Measurements from ENCODE around the gene ULBP2.
"Not testable (repeated sequence)": the region's sequence is repeated elsewhere in the genome, so short reads cannot be mapped to it uniquely, and the experiment has no call there.

Gene ULBP2

GRCh38 chr6:149951626-149952025, 9.8 kb downstream of the ULBP2 start:
- DNase-seq (ENCODE audit: low read depth) = no peak

DNA sequence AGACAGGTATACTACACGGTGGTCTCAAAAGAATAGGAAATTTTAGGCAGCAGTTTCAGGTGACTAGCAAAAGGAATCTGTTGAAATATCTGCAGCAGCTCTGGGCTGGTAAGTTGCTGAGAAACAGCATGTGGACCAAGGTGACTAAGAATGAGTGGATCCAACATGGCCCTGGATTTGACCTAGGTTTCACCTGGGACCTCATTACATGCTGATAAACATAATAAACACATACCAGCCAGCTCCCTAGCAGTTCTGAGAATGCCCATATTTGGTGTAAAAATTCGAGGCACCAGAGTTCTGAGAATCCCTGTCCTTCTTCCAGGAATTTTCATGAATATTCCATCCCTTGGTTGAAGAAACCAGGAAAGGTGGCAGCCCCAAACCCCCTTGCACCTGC, 11.6 kb downstream of the ULBP2 start:
- DNase-seq (ENCODE audit: low read depth) = not testable (repeated sequence)

- DNase-seq (ENCODE audit: low read depth) = not testable (repeated sequence)
Measured at GRCh38 chr6:149953934-149954327, 12.1 kb downstream of the ULBP2 start.

GRCh38 chr6:149954328-149954983, 12.6 kb downstream of the ULBP2 start:
- DNase-seq (ENCODE audit: low read depth) = not testable (repeated sequence)

DNA sequence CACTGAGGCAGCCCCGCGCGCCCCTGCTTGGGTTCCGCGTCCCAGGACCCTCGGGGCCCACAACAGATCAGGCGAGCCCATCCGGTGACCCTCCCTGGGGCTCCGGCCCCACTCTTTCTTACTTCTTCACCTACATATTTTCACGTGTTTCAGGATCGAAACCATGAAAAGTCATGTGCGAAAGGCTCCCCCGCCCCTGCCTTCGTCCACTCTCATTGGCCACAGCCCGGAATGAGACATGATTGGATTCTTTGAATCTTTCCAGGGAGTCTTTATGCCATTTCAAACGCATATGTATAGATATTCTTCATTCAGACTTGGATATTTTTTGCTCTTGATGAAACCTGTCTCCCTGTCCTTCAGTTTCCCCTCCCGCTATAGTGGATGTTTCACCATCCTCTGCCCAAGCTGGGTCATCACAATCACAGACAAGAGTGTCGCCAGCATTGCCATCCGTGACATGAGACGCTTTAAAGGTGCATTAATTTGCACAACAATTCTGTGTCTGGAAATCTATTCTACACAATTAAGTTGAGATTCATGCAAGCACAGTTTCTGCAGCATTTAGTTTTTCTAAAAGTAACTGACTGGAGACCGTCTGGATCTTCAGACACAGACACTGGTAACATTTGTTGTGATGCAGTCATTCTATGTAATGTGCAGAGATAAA, 13.3 kb downstream of the ULBP2 start:
- not testable (repeated sequence) for DNase-seq (ENCODE audit: low read depth)

DNA sequence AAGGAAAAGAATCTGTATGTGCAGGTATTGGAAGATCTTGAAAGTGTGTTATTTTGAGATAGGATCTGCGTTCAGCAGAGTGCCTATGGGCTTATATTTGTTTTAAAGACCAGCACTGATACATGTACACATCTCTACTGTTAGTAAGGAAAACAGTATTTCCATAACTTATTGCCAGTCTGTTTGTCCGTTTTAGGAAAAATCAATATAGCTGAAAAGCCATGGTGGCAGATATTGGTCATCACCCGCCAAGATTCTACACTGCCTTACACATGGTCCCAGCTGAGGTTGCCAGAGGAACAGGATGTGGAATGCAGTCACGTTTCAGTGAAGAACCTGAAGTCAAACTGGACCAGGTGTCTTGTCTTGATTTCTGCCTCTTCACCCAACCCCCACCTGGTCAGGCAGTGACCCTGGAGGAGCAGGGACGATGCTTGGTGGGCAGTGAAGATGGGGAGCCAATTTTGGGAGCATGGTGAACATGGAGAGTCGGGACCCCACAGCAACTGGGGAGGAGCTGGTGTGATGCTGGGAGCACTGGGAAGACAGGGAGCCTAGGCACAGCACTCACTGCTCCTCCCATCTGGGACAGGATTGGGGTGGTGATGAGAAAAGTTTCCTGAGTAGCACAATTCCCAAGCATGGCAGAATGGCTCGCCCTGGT, 14.0 kb downstream of the ULBP2 start:
- DNase-seq (ENCODE audit: low read depth) = not testable (repeated sequence)

- not testable (repeated sequence) for DNase-seq (ENCODE audit: low read depth)
Measured at GRCh38 chr6:149958124-149958523, 16.3 kb downstream of the ULBP2 start.

DNA sequence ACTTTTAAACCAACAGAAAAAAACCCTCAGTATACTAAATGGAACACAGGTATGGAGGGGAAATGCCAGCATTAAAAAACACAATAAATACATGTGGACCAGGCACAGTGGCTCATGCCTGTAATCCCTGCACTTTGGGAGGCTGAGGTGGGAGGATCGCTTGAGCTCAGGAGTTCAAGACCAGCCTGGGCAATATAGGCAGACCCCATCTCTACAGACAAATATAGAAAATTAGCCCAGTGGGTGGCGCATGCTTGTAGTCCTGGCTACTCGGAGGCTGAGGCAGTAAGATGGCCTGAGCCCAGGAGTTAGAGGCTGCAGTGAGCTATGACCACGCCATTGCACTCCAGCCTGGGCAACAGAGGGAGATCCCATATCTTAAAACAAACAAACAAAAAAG, 18.0 kb downstream of the ULBP2 start:
- not testable (repeated sequence) for DNase-seq (ENCODE audit: low read depth)

DNA sequence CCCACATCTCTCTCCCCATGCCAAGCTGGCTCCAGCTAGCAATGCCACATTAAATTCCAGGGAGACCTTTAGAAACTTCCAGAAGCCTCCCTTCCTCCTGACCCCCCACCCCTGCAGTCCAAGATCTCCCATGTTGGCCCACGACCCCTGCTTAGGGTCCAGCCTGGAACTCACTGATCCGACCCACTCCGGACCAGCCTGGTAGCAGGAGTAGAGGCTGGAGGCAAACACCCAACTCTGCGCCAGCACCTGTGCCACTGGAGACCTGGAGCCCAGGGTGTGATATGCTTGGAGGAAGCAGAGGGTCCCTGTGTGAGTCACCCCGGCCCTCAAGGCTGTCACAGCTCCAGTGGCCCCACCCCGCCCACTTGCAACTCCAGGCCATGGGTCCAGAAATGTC, 18.7 kb downstream of the ULBP2 start:
- DNase-seq (ENCODE audit: low read depth) = no peak

GRCh38 chr6:149961728-149962425, 20.1 kb downstream of the ULBP2 start:
- no peak for DNase-seq (ENCODE audit: low read depth)

- DNase-seq (ENCODE audit: low read depth) = no peak
Measured at GRCh38 chr6:149962461-149963211, 20.8 kb downstream of the ULBP2 start.

DNA sequence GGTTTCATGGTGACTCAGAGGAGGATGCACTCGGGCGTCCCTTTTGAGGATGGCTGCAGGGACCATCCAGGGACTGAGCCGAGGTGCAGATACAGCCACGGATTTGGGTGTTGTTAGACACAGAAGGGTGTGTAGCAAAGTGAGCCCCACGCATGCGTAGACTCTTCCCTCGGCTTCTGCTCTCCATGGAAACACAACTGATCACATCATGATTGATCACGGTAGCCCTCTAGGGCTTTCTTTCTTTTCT, 21.3 kb downstream of the ULBP2 start:
- no peak for DNase-seq (ENCODE audit: low read depth)

DNA sequence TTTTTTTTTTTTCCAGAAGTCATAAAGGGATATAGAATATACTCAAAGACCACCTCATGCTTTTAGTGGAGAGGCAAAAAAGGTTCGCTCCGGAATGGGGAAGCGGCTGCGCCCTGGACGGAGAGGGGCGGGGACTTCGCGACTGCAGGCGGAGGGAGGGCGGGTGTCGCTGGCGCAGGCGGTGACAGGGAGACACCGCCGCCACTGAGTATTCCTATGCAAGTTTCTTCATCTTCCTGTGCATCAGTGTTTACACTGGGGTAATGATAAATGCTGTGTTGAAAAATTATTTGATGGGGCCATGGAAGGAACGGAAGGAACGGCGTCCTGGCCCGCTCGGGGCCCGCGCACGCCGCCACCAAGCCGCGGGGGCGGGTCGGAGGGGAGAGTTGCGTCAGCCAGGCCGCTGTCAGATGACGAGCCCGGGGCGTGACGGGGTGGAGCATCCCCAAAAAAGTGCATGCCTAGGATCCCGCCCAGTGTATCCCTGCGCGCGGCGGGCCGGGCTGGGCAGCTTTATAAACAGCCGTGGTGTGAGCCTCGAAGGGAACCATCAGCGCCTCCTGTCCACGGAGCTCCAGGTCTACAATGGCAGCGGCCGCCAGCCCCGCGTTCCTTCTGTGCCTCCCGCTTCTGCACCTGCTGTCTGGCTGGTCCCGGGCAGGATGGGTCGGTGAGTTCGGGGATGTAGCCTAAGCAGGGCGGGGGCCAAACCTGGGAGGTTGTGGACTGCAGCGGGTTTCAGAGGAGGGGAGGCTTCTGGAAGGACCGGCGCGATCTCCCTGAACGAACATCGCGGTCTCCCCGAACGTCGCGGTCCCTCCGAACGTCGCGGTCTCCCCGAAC, 21.9 kb downstream of the ULBP2 start, which contains the start of gene ULBP1:
Gene ULBP1 (plus strand): TSS at position 482 of the 846 bp plus-strand sequence. CDS start 107 bp downstream, at position 589.
- no peak for DNase-seq (ENCODE audit: low read depth)

DNA sequence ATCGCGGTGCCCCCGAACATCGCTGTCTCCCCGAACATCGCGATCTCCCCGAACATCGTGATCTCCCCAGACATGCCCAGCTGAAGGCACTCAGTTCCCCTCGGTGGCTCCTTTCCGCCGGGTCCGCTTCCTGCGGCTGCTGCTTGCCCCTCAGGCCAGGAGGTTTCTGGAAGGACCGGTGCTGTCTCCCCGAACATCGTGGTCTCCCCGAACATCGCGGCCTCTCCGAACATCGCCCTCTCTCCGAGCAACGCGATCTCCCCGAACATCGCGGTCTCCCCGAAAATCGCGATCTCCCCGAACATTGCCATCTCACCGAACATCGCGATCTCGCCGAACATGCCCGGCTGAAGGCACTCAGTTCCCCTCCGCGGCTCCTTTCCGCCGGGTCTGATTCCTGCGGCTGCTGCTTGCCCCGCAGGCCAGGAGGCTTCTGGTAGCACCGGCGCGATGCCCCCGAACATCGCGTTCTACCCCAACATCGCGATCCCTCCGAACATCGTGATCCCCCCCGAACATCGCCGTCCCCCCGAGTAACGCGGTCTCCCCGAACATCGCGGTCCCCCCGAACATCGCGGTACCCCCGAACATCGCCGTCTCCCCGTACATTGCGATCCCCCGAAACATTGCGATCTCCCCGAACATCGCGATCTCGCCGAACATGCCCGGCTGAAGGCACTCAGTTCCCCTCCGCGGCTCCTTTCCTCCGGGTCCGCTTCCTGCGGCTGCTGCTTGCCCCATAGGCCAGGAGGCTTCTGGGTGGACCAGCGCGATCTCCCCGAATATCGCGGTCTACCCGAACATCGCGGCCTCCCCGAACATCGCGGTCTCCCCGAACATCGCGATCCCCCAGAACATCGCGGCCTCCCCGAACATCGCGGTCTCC, 22.7 kb downstream of the ULBP2 start:
- no peak for DNase-seq (ENCODE audit: low read depth)

DNA sequence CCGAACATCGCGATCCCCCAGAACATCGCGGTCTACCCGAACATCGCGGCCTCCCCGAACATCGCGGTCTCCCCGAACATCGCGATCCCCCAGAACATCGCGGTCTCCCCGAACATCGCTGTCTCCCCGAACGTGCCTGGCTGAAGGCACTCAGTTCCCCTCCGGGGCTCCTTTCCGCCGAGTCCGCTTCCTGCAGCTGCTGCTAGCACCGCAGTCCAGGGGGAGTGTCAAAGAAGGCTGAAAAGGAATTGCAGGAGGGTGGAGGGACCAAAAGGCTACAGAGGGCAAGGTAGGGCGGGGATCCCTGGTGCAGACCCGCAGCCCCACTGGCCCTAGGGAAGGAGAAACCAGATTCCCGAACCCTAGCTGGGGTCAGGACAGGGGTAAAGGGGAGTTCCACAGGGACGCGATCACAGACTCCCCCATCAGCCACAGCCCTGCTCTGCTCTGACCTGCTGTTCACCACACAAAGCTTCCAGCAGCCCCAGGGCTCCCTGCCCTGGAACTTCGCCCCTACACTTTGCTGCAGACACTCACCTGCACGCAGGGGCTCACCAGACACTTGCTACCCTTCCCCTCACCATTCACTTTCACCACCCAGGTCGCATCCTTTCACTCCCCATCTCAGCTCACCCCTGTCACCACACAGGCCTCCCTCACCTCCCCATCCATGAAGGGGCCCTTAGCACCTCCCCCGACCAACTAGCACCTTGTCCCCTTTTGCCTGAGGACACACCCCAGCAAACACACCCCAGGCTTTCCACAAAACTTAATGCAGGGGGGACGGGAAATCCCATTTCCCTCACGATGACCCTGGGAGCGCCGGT, 23.6 kb downstream of the ULBP2 start:
- no peak for DNase-seq (ENCODE audit: low read depth)

- not testable (repeated sequence) for DNase-seq (ENCODE audit: low read depth)
Measured at GRCh38 chr6:149966319-149966718, 24.5 kb downstream of the ULBP2 start.

- DNase-seq (ENCODE audit: low read depth) = no peak
Measured at GRCh38 chr6:149967591-149967990, 25.8 kb downstream of the ULBP2 start.

DNA sequence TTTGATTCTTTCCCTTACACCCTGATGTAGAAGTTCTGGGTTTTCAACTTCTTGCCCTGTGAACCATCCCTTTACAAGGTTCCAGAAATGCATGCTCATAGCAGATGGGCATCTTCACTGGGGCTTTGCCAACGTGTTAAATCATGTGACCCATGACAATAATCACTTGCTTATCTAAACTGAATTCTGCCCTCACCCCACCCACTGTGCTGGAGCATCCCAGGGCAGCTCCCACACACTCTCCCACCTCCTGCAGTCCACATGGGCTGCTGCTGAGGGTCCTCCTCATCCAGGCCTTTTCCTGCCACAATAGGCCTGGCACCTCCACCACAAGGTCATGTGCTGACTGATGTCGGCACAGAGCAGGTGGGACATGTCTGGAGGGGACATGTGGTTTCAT, 26.2 kb downstream of the ULBP2 start:
- DNase-seq (ENCODE audit: low read depth) = not testable (repeated sequence)

DNA sequence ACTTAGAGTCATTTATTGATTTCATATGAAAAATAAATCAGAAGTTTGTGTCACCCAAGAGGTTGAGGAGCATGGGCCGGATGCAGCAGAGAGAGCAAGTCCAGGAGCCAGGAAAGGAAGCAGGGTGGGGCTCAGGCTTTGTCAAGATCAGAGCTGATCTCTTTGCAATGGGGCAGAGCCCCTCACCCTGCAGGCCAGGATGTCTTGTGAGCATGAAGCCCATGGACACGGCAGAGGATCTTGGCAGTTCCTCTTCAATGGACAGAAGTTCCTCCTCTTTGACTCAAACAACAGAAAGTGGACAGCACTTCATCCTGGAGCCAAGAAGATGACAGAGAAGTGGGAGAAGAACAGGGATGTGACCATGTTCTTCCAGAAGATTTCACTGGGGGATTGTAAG, 27.1 kb downstream of the ULBP2 start:
- DNase-seq (ENCODE audit: low read depth) = not testable (repeated sequence)

All from HS-5 (cell line).